ENCODE measurements around the gene MACROD1. TPM values are rescaled to one million over a fixed set of nuclear protein-coding genes. Genes with fewer than 3 reads are reported as not detected.

MACROD1 gene
- total RNA-seq, 1 experiment from 2014 or later, result not detected

- Histone ChIP-seq H3K9me2 (replicated peaks; ENCODE audit: insufficient read depth, low read length) (no peaks in the 10 kb centered on the region), H3K9me3 (ENCODE audit: low read length) (no peaks in the 10 kb centered on the region), H3K9ac (ENCODE audit: low read length) (no peak overlapping the region), H3K27me3 (ENCODE audit: low read length) (no peaks in the 10 kb centered on the region), H4K20me1 (ENCODE audit: insufficient read depth, low read depth, low read length) (no peaks in the 10 kb centered on the region), H3K36me3 (ENCODE audit: insufficient read depth, low read length) (no peaks in the 10 kb centered on the region), H3K4me2 (ENCODE audit: low read depth, low read length, poor library complexity, severe bottlenecking) (no peak overlapping the region), H3K4me1 (ENCODE audit: low read length) (no peaks in the 10 kb centered on the region), H3K27ac (ENCODE audit: low read length) (no peak overlapping the region), H3K4me3 (ENCODE audit: low read length) (no peak overlapping the region), H3K79me2 (ENCODE audit: low read length) (no peaks in the 10 kb centered on the region), H2AFZ (ENCODE audit: low read length) (no peak overlapping the region)
- no peak for DNase-seq
These were observed 130.8 kb downstream of the MACROD1 start for GRCh38 chr11:64035081-64035524.

GRCh38 chr11:64034411-64034811 lies 131.5 kb downstream of the MACROD1 start:
- Histone ChIP-seq H2AFZ (ENCODE audit: low read length) (no peak overlapping the region), H3K9me2 (replicated peaks; ENCODE audit: insufficient read depth, low read length) (no peaks in the 10 kb centered on the region), H3K4me1 (ENCODE audit: low read length) (no peaks in the 10 kb centered on the region), H3K27ac (ENCODE audit: low read length) (no peak overlapping the region), H3K79me2 (ENCODE audit: low read length) (no peaks in the 10 kb centered on the region), H3K9me3 (ENCODE audit: low read length) (no peaks in the 10 kb centered on the region), H3K36me3 (ENCODE audit: insufficient read depth, low read length) (no peaks in the 10 kb centered on the region), H3K9ac (ENCODE audit: low read length) (no peak overlapping the region), H3K27me3 (ENCODE audit: low read length) (no peaks in the 10 kb centered on the region), H3K4me3 (ENCODE audit: low read length) (no peak overlapping the region), H4K20me1 (ENCODE audit: insufficient read depth, low read depth, low read length) (no peaks in the 10 kb centered on the region), H3K4me2 (ENCODE audit: low read depth, low read length, poor library complexity, severe bottlenecking) (no peak overlapping the region)
- no peak for DNase-seq

GRCh38 chr11:64032050-64032449 lies 133.9 kb downstream of the MACROD1 start:
- Histone ChIP-seq H3K4me1 (ENCODE audit: low read length) (peaks cover 10% of the 10 kb centered on the region), H3K27ac (ENCODE audit: low read length) (no peak overlapping the region), H3K9ac (ENCODE audit: low read length) (no peak overlapping the region)

GRCh38 chr11:64031001-64031400 lies 134.9 kb downstream of the MACROD1 start:
- Histone ChIP-seq H2AFZ (ENCODE audit: low read length) (no peak overlapping the region), H3K4me2 (ENCODE audit: low read depth, low read length, poor library complexity, severe bottlenecking) (no peak overlapping the region), H3K9ac (ENCODE audit: low read length) (no peak overlapping the region), H3K4me3 (ENCODE audit: low read length) (no peak overlapping the region), H3K27ac (ENCODE audit: low read length) (no peak overlapping the region), H3K9me2 (replicated peaks; ENCODE audit: insufficient read depth, low read length) (no peaks in the 10 kb centered on the region), H4K20me1 (ENCODE audit: insufficient read depth, low read depth, low read length) (no peaks in the 10 kb centered on the region; the same call in 1 of the 2 replicates), H3K9me3 (ENCODE audit: low read length) (no peaks in the 10 kb centered on the region), H3K4me1 (ENCODE audit: low read length) (peaks cover 10% of the 10 kb centered on the region), H3K27me3 (ENCODE audit: low read length) (no peaks in the 10 kb centered on the region), H3K79me2 (ENCODE audit: low read length) (no peaks in the 10 kb centered on the region), H3K36me3 (ENCODE audit: insufficient read depth, low read length) (no peaks in the 10 kb centered on the region)
- DNase-seq, result no peak

More at GRCh38 chr11:64032050-64032449, 133.9 kb downstream of the MACROD1 start:
- Histone ChIP-seq H3K9me3 (ENCODE audit: low read length) (no peaks in the 10 kb centered on the region), H3K79me2 (ENCODE audit: low read length) (no peaks in the 10 kb centered on the region), H2AFZ (ENCODE audit: low read length) (no peak overlapping the region), H3K4me2 (ENCODE audit: low read depth, low read length, poor library complexity, severe bottlenecking) (no peak overlapping the region), H4K20me1 (ENCODE audit: insufficient read depth, low read depth, low read length) (no peaks in the 10 kb centered on the region; the same call in 1 of the 2 replicates), H3K9me2 (replicated peaks; ENCODE audit: insufficient read depth, low read length) (no peaks in the 10 kb centered on the region), H3K4me3 (ENCODE audit: low read length) (no peak overlapping the region), H3K36me3 (ENCODE audit: insufficient read depth, low read length) (no peaks in the 10 kb centered on the region), H3K27me3 (ENCODE audit: low read length) (no peaks in the 10 kb centered on the region)
- no peak for DNase-seq

- H3K36me3 ChIP-seq (ENCODE audit: insufficient read depth, low read length), result no peaks in the 10 kb centered on the region
- no peaks in the 10 kb centered on the region; the same call in 1 of the 2 replicates for H4K20me1 ChIP-seq (ENCODE audit: insufficient read depth, low read depth, low read length)
- no peak overlapping the region for H2AFZ ChIP-seq (ENCODE audit: low read length)
- H3K9ac ChIP-seq (ENCODE audit: low read length), result no peak overlapping the region
- H3K4me1 ChIP-seq (ENCODE audit: low read length), result peaks cover 10% of the 10 kb centered on the region
- no peak for DNase-seq
- no peak overlapping the region for H3K4me2 ChIP-seq (ENCODE audit: low read depth, low read length, poor library complexity, severe bottlenecking)
- no peak overlapping the region for H3K4me3 ChIP-seq (ENCODE audit: low read length)
- H3K27me3 ChIP-seq (ENCODE audit: low read length), result no peaks in the 10 kb centered on the region
- no peaks in the 10 kb centered on the region for H3K9me2 ChIP-seq (replicated peaks; ENCODE audit: insufficient read depth, low read length)
- no peaks in the 10 kb centered on the region for H3K79me2 ChIP-seq (ENCODE audit: low read length)
- no peak overlapping the region for H3K27ac ChIP-seq (ENCODE audit: low read length)
- H3K9me3 ChIP-seq (ENCODE audit: low read length), result no peaks in the 10 kb centered on the region
These were observed 136.1 kb downstream of the MACROD1 start for GRCh38 chr11:64029773-64030172.

GRCh38 chr11:64028398-64029115 lies 137.4 kb downstream of the MACROD1 start:
- no peaks in the 10 kb centered on the region for H3K79me2 ChIP-seq (ENCODE audit: low read length)
- H3K4me1 ChIP-seq (ENCODE audit: low read length), result peaks cover 10% of the 10 kb centered on the region
- H3K4me2 ChIP-seq (ENCODE audit: low read depth, low read length, poor library complexity, severe bottlenecking), result no peak overlapping the region
- H3K36me3 ChIP-seq (ENCODE audit: insufficient read depth, low read length), result no peaks in the 10 kb centered on the region
- no peak overlapping the region for H3K4me3 ChIP-seq (ENCODE audit: low read length)
- no peak overlapping the region for H3K27ac ChIP-seq (ENCODE audit: low read length)
- H3K9ac ChIP-seq (ENCODE audit: low read length), result no peak overlapping the region
- no peak overlapping the region for H2AFZ ChIP-seq (ENCODE audit: low read length)
- DNase-seq, result peak; percentile 63
- no peaks in the 10 kb centered on the region for H3K27me3 ChIP-seq (ENCODE audit: low read length)
- no peaks in the 10 kb centered on the region; the same call in 1 of the 2 replicates for H4K20me1 ChIP-seq (ENCODE audit: insufficient read depth, low read depth, low read length)
- no peaks in the 10 kb centered on the region for H3K9me2 ChIP-seq (replicated peaks; ENCODE audit: insufficient read depth, low read length)
- no peaks in the 10 kb centered on the region for H3K9me3 ChIP-seq (ENCODE audit: low read length)

- no peak for DNase-seq
- H3K79me2 ChIP-seq (ENCODE audit: low read length), result no peaks in the 10 kb centered on the region
- no peaks in the 10 kb centered on the region for H3K27me3 ChIP-seq (ENCODE audit: low read length)
- no peaks in the 10 kb centered on the region for H3K36me3 ChIP-seq (ENCODE audit: insufficient read depth, low read length)
- no peaks in the 10 kb centered on the region for H3K9me2 ChIP-seq (replicated peaks; ENCODE audit: insufficient read depth, low read length)
- no peaks in the 10 kb centered on the region for H3K9me3 ChIP-seq (ENCODE audit: low read length)
- no peak overlapping the region for H3K9ac ChIP-seq (ENCODE audit: low read length)
- H3K27ac ChIP-seq (ENCODE audit: low read length), result no peak overlapping the region
- H3K4me2 ChIP-seq (ENCODE audit: low read depth, low read length, poor library complexity, severe bottlenecking), result no peak overlapping the region
- peaks cover 10% of the 10 kb centered on the region for H3K4me1 ChIP-seq (ENCODE audit: low read length)
- H4K20me1 ChIP-seq (ENCODE audit: insufficient read depth, low read depth, low read length), result no peaks in the 10 kb centered on the region; the same call in 1 of the 2 replicates
- no peak overlapping the region for H3K4me3 ChIP-seq (ENCODE audit: low read length)
- H2AFZ ChIP-seq (ENCODE audit: low read length), result no peak overlapping the region
These were observed 138.1 kb downstream of the MACROD1 start for GRCh38 chr11:64027651-64028397.

- Histone ChIP-seq H3K9me2 (replicated peaks; ENCODE audit: insufficient read depth, low read length) (no peaks in the 10 kb centered on the region), H3K79me2 (ENCODE audit: low read length) (no peaks in the 10 kb centered on the region), H3K9ac (ENCODE audit: low read length) (no peak overlapping the region), H3K4me3 (ENCODE audit: low read length) (no peak overlapping the region), H3K4me1 (ENCODE audit: low read length) (peaks cover 10% of the 10 kb centered on the region), H4K20me1 (ENCODE audit: insufficient read depth, low read depth, low read length) (no peaks in the 10 kb centered on the region; the same call in 1 of the 2 replicates), H2AFZ (ENCODE audit: low read length) (no peak overlapping the region), H3K27ac (ENCODE audit: low read length) (no peak overlapping the region), H3K27me3 (ENCODE audit: low read length) (no peaks in the 10 kb centered on the region), H3K36me3 (ENCODE audit: insufficient read depth, low read length) (no peaks in the 10 kb centered on the region), H3K4me2 (ENCODE audit: low read depth, low read length, poor library complexity, severe bottlenecking) (no peak overlapping the region), H3K9me3 (ENCODE audit: low read length) (no peaks in the 10 kb centered on the region)
- no peak for DNase-seq
These were observed 139.2 kb downstream of the MACROD1 start for GRCh38 chr11:64026575-64027205.

Data from Karpas-422 (cell line).